ENCODE measurements around the gene HSD17B1. TPM values are rescaled to one million over a fixed set of nuclear protein-coding genes. Genes with fewer than 3 reads are reported as not detected.

Gene HSD17B1
- total RNA-seq, 1 experiment from 2014 or later = 1.5 TPM

DNA sequence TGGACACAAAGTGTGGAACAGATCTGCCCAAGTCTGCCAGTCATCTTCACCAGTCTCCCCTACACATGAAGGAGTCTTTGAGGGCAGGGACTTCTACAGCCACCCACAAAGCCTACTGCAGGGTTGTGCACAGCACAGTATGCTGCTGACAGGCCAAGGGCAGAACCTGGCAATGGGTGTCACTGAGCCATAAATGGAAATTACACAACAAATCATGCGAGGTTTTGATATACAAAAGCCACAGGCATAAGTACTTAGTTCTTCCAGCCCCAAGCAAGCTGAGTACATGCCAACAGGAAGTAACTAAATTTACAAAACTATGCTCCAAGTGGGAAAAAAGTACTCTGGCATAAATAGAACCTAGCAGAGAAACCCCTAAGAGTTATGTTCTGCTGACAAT, 32.6 kb downstream of the HSD17B1 start:
- ChIA-PET CTCF (no interaction called here), POLR2A (interaction anchor here (0.6 kb wide), 1 partner anchor 9 kb away, joined by 3 read pairs; no protein-coding TSS in a partner anchor)
- H3K4me1 Mint-ChIP-seq = no peaks in the 10 kb centered on the region
- no peak for ATAC-seq
- H3K27ac Mint-ChIP-seq = no peak overlapping the region
- H3K36me3 Mint-ChIP-seq = peaks cover 54% of the 10 kb centered on the region
- no peaks in the 10 kb centered on the region for H3K9me3 Mint-ChIP-seq
- TF ChIP-seq NFATC4 (CRISPR knock-in tag; IDR thresholded peaks at IDR 0.05) (no peak), MLX (CRISPR knock-in tag; IDR thresholded peaks at IDR 0.05) (no peak), PRRX2 (CRISPR knock-in tag; IDR thresholded peaks at IDR 0.05) (no peak), ARID4B (CRISPR knock-in tag; IDR thresholded peaks at IDR 0.05; ENCODE audit: borderline replicate concordance) (no peak), ZNF423 (CRISPR knock-in tag; IDR thresholded peaks at IDR 0.05) (no peak), TEAD4 (CRISPR knock-in tag; IDR thresholded peaks at IDR 0.05) (no peak), TP53 (CRISPR knock-in tag; IDR thresholded peaks at IDR 0.05) (no peak), MXD4 (CRISPR knock-in tag; IDR thresholded peaks at IDR 0.05; ENCODE audit: borderline replicate concordance) (no peak), CREM (CRISPR knock-in tag; IDR thresholded peaks at IDR 0.05) (no peak), FOXK1 (CRISPR knock-in tag; IDR thresholded peaks at IDR 0.05) (no peak), EMX1 (CRISPR knock-in tag; IDR thresholded peaks at IDR 0.05) (no peak), GTF2I (CRISPR knock-in tag; conservative IDR thresholded peaks at IDR 0.05) (no peak)
- TF ChIP-seq, protein P1, sequence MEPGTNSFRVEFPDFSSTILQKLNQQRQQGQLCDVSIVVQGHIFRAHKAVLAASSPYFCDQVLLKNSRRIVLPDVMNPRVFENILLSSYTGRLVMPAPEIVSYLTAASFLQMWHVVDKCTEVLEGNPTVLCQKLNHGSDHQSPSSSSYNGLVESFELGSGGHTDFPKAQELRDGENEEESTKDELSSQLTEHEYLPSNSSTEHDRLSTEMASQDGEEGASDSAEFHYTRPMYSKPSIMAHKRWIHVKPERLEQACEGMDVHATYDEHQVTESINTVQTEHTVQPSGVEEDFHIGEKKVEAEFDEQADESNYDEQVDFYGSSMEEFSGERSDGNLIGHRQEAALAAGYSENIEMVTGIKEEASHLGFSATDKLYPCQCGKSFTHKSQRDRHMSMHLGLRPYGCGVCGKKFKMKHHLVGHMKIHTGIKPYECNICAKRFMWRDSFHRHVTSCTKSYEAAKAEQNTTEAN (CRISPR knock-in tag; IDR thresholded peaks at IDR 0.05) = no peak
- TF ChIP-seq, protein P2, sequence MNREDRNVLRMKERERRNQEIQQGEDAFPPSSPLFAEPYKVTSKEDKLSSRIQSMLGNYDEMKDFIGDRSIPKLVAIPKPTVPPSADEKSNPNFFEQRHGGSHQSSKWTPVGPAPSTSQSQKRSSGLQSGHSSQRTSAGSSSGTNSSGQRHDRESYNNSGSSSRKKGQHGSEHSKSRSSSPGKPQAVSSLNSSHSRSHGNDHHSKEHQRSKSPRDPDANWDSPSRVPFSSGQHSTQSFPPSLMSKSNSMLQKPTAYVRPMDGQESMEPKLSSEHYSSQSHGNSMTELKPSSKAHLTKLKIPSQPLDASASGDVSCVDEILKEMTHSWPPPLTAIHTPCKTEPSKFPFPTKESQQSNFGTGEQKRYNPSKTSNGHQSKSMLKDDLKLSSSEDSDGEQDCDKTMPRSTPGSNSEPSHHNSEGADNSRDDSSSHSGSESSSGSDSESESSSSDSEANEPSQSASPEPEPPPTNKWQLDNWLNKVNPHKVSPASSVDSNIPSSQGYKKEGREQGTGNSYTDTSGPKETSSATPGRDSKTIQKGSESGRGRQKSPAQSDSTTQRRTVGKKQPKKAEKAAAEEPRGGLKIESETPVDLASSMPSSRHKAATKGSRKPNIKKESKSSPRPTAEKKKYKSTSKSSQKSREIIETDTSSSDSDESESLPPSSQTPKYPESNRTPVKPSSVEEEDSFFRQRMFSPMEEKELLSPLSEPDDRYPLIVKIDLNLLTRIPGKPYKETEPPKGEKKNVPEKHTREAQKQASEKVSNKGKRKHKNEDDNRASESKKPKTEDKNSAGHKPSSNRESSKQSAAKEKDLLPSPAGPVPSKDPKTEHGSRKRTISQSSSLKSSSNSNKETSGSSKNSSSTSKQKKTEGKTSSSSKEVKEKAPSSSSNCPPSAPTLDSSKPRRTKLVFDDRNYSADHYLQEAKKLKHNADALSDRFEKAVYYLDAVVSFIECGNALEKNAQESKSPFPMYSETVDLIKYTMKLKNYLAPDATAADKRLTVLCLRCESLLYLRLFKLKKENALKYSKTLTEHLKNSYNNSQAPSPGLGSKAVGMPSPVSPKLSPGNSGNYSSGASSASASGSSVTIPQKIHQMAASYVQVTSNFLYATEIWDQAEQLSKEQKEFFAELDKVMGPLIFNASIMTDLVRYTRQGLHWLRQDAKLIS (CRISPR knock-in tag; IDR thresholded peaks at IDR 0.05; ENCODE audit: borderline replicate concordance) = no peak
- TF ChIP-seq, protein P3, sequence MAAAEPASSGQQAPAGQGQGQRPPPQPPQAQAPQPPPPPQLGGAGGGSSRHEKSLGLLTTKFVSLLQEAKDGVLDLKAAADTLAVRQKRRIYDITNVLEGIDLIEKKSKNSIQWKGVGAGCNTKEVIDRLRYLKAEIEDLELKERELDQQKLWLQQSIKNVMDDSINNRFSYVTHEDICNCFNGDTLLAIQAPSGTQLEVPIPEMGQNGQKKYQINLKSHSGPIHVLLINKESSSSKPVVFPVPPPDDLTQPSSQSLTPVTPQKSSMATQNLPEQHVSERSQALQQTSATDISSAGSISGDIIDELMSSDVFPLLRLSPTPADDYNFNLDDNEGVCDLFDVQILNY (CRISPR knock-in tag; IDR thresholded peaks at IDR 0.05) = no peak
- TF ChIP-seq, protein P4, sequence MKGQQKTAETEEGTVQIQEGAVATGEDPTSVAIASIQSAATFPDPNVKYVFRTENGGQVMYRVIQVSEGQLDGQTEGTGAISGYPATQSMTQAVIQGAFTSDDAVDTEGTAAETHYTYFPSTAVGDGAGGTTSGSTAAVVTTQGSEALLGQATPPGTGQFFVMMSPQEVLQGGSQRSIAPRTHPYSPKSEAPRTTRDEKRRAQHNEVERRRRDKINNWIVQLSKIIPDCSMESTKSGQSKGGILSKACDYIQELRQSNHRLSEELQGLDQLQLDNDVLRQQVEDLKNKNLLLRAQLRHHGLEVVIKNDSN (CRISPR knock-in tag; IDR thresholded peaks at IDR 0.05) = no peak
- no peaks in the 10 kb centered on the region for H3K27me3 Mint-ChIP-seq (ENCODE audit: low read depth)
- H3K4me3 Mint-ChIP-seq = no peak overlapping the region
- no peak for DNase-seq (ENCODE audit: low spot score)
